Transverse colon (tissue), 4 donors: ENCODE measurements around the gene FOXK2. TPM values are rescaled to one million over a fixed set of nuclear protein-coding genes. Genes with fewer than 3 reads are reported as not detected.
A peak's percentile ranks its signal among the peaks of the same experiment; 100 is the strongest.

Source experiments
- DNase-seq: peaks from one replicate; pipeline ENCODE4 v3.0.0-alpha.2; 2019
- H3K27ac ChIP-seq, 4 donors: fragments of 200-600 bp; sonication (generic); 2 replicates each; pipeline ENCODE4 v1.5.1; 2016 to 2018; ENCODE audit warnings: inconsistent platforms in 4 of 4
- H3K27me3 ChIP-seq: fragments of 200-600 bp; sonication (generic); 2 replicates; pipeline ENCODE4 v1.5.1; 2017; ENCODE audit warnings: inconsistent platforms
- H3K36me3 ChIP-seq, 4 donors: fragments of 200-600 bp; sonication (generic); 2 replicates each; pipeline ENCODE4 v1.5.1; 2017 to 2019; ENCODE audit warnings: inconsistent platforms in 4 of 4
- H3K4me1 ChIP-seq, 4 donors: fragments of 200-600 bp; sonication (generic); 2 replicates each; pipeline ENCODE4 v1.5.1; 2017 to 2020; ENCODE audit warnings: inconsistent platforms in 4 of 4
- H3K4me3 ChIP-seq, 4 donors: fragments of 200-600 bp; sonication (generic); 1 replicate in 1 of 4; 2 replicates in 3 of 4; pipeline versions ENCODE4 v1.5.1 to v1.6.1; 2017 to 2019; ENCODE audit warnings: inconsistent platforms in 4 of 4
- H3K9me3 ChIP-seq, 2 donors: fragments of 200-600 bp; sonication (generic); 2 replicates each; pipeline ENCODE4 v1.5.1; 2017 to 2019; ENCODE audit warnings: inconsistent platforms in 2 of 2
- CTCF ChIP-seq, 5 experiments: fragments of 200-600 bp in 3 of 5; fragments of 450-650 bp in 2 of 5; sonication (generic) in 3 of 5; IDR thresholded peaks; 1 replicate in 2 of 5; 2 replicates in 3 of 5; pipeline ENCODE4 v1.5.1; 2016 to 2017; ENCODE audit warnings: antibody characterized with exemption in 5 of 5, inconsistent platforms in 3 of 5, mild to moderate bottlenecking in 2 of 5, moderate library complexity in 1 of 5
- EP300 ChIP-seq: sonication (generic); formaldehyde crosslinking; IDR thresholded peaks from one replicate; pipeline ENCODE4 v1.6.1; 2017; ENCODE audit warnings: antibody characterized with exemption, low read depth
- POLR2A ChIP-seq: fragments of 450-650 bp; IDR thresholded peaks from one replicate; pipeline ENCODE4 v1.6.1; 2016; ENCODE audit warnings: antibody characterized with exemption, mild to moderate bottlenecking, moderate library complexity
- POLR2AphosphoS5 ChIP-seq, 3 donors: sonication (generic); formaldehyde crosslinking; IDR thresholded peaks; one replicate each; pipeline ENCODE4 v1.6.1; 2016; ENCODE audit warnings: antibody characterized with exemption in 3 of 3
- WGBS, 2 donors: methylation state at CpG; one replicate each; pipeline ENCODE4 v1.1.5; 2018; ENCODE audit warnings: low coverage in 1 of 2; 5-methylcytosine and 5-hydroxymethylcytosine counted together
- in situ Hi-C, 4 donors: fragments of 200-750 bp; cut with MboI; loops; one replicate each; pipeline versions ENCODE4 v1.15.0 to v1.15.1; 2017; ENCODE audit warnings: low sequenced_read_pairs in 3 of 4, low pct_ligation_motif_present in 1 of 4, low pct_unique_long_range_greater_than_20kb in 1 of 4
- intact Hi-C: fragments of 100-400 bp; cut with DNase I; formaldehyde crosslinking; loops from one replicate; pipeline ENCODE4 v1.15.1; 2023; ENCODE audit warnings: low total_unique reads
- total RNA-seq, 4 donors: library from RNA; depleted of rRNA; stranded (reverse); fragments of >200 nt; gene quantifications; one replicate each; pipeline ENCODE4 v1.1.0, GENCODE V29; 2016

The FOXK2 gene
- total RNA-seq, 4 donors from 2014 or later, result 41.2 to 216 (median 106) TPM

GRCh38 chr17:82566129-82566960 is 46.8 kb downstream of the FOXK2 start:
- TF ChIP-seq CTCF (IDR thresholded peaks at IDR 0.05), result no peak
- no peak for TF ChIP-seq POLR2AphosphoS5 (IDR thresholded peaks at IDR 0.05)
- no peak for TF ChIP-seq POLR2A
- TF ChIP-seq EP300, result no peak
- no peaks in the 10 kb centered on the region for H3K27me3 ChIP-seq
- H3K4me3 ChIP-seq, result no peak overlapping the region
- intact Hi-C loops, result no loop called here
- peak overlapping the region; percentile 14 to 90 (median 86) for H3K27ac ChIP-seq
- in situ Hi-C loops, result no loop called here
- H3K9me3 ChIP-seq, result no peaks in the 10 kb centered on the region
- H3K36me3 ChIP-seq, result peaks cover 0 to 14% (median 0%) of the 10 kb centered on the region in 4 donors
- H3K4me1 ChIP-seq, result peaks cover 17 to 71% (median 44%) of the 10 kb centered on the region in 4 donors
- peak; percentile 45 for DNase-seq
- WGBS, 2 donors, result 61 to 65% methylated on average over 12 to 18 of the region's 18 CpGs

GRCh38 chr17:82567286-82567685 is 47.8 kb downstream of the FOXK2 start:
- H3K27me3 ChIP-seq, result no peaks in the 10 kb centered on the region
- DNase-seq, result no peak
- peaks cover 0 to 19% (median 4%) of the 10 kb centered on the region in 4 donors for H3K36me3 ChIP-seq
- H3K4me1 ChIP-seq, result peaks cover 17 to 64% (median 42%) of the 10 kb centered on the region in 4 donors
- peak overlapping the region; percentile 77 to 90 (median 86) for H3K27ac ChIP-seq
- in situ Hi-C loops, result no loop called here
- intact Hi-C loops, result no loop called here
- H3K9me3 ChIP-seq, result no peaks in the 10 kb centered on the region
- WGBS, 2 donors, result 78 to 94% methylated on average over 6 to 15 of the region's 15 CpGs
- no peak overlapping the region for H3K4me3 ChIP-seq
- TF ChIP-seq POLR2A, result no peak
- TF ChIP-seq EP300, result no peak
- no peak for TF ChIP-seq POLR2AphosphoS5 (IDR thresholded peaks at IDR 0.05)
- no peak for TF ChIP-seq CTCF (IDR thresholded peaks at IDR 0.05)

GRCh38 chr17:82568997-82569393 is 49.5 kb downstream of the FOXK2 start:
- H3K27me3 ChIP-seq, result no peaks in the 10 kb centered on the region
- H3K36me3 ChIP-seq, result peaks cover 0 to 23% (median 4%) of the 10 kb centered on the region in 4 donors
- 83% methylated on average over 6 to 10 of the region's 10 CpGs for WGBS, 2 donors
- in situ Hi-C loops (no loop called here), intact Hi-C loops (no loop called here)
- TF ChIP-seq CTCF (IDR thresholded peaks at IDR 0.05) (peak in 1 of 5 experiments; percentile 8), POLR2A (no peak)
- DNase-seq, result no peak
- peaks cover 17 to 48% (median 40%) of the 10 kb centered on the region in 4 donors for H3K4me1 ChIP-seq
- no peak overlapping the region for H3K4me3 ChIP-seq
- H3K9me3 ChIP-seq, result no peaks in the 10 kb centered on the region
- H3K27ac ChIP-seq, result peak overlapping the region; percentile 77 to 90 (median 86)

- intact Hi-C loops, result no loop called here
These were observed 50.1 kb downstream of the FOXK2 start for GRCh38 chr17:82569621-82570020.

More at GRCh38 chr17:82569621-82570020, 50.1 kb downstream of the FOXK2 start:
- Histone ChIP-seq H3K36me3 (peaks cover 0 to 23% (median 4%) of the 10 kb centered on the region in 4 donors), H3K9me3 (no peaks in the 10 kb centered on the region), H3K4me1 (peaks cover 17 to 48% (median 40%) of the 10 kb centered on the region in 4 donors), H3K4me3 (no peak overlapping the region), H3K27me3 (no peaks in the 10 kb centered on the region), H3K27ac (peak overlapping the region in 3 of 4 donors; percentile 86 to 90 (median 86))
- WGBS, 2 donors, result 85 to 96% methylated on average over 5 to 11 of the region's 11 CpGs
- no peak for TF ChIP-seq POLR2A
- TF ChIP-seq POLR2AphosphoS5 (IDR thresholded peaks at IDR 0.05), result no peak
- no peak for TF ChIP-seq CTCF (IDR thresholded peaks at IDR 0.05)
- in situ Hi-C loops, result no loop called here
- no peak for DNase-seq
